ENCODE data around the gene C1orf52. TPM values are rescaled to one million over a fixed set of nuclear protein-coding genes. Genes with fewer than 3 reads are reported as not detected.

Gene C1orf52
- total and polyA plus RNA-seq, 9 of the 15 experiments (the other 6 are each of a cell fraction or from before 2014, with no cell fraction given): 17.0 to 38.5 (median 33.0) TPM

- peak; percentile 20 to 82 (median 53) for DNase-seq (ENCODE audit: extremely low read depth in 1 of 4, low spot score in 3 of 4)
- H4K20me1 ChIP-seq (replicated peaks; ENCODE audit: control insufficient read depth, insufficient read depth, low read length): no peaks in the 10 kb centered on the region
- ChIA-PET POLR2A (no interaction called here), CTCF (ENCODE audit: low intra/inter-chr PET ratio) (no interaction called here)
- intact Hi-C loops (cut with micrococcal nuclease) (no loop called here), in situ Hi-C loops (cut with MboI) (no loop called here)
- peak; percentile 65 for ATAC-seq
- H3K4me1 ChIP-seq (replicated peaks in 1 of 2; ENCODE audit: control insufficient read depth in 2 of 2, insufficient read depth in 2 of 2, low read length in 2 of 2): peaks cover 16 to 20% of the 10 kb centered on the region in 2 experiments; a peak in 4 of 5 replicates
- H3K9ac ChIP-seq (ENCODE audit: insufficient read depth in 1 of 2, low read depth in 2 of 2, low read length in 2 of 2): peak overlapping the region; percentile 16 to 48; a peak in 3 of 4 replicates
- H3K9me3 ChIP-seq (replicated peaks; ENCODE audit: control insufficient read depth, insufficient read depth, low read depth, low read length): no peaks in the 10 kb centered on the region
- peak overlapping the region; percentile 71 for H3K4me2 ChIP-seq (ENCODE audit: insufficient read depth, low read length)
- peaks cover 14% of the 10 kb centered on the region for H3K36me3 ChIP-seq (ENCODE audit: control insufficient read depth, insufficient read depth, low read length)
- WGBS (ENCODE audit: insufficient coverage, low coverage, missing lambda C conversion rate): 0% methylated on average over 2 of the region's 2 CpGs
- peaks cover 0 to 3% of the 10 kb centered on the region in 2 experiments; a peak in 2 of 5 replicates for H3K27me3 ChIP-seq (ENCODE audit: control insufficient read depth in 2 of 2, insufficient read depth in 2 of 2, low read length in 2 of 2)
- H3K9me1 ChIP-seq (ENCODE audit: control insufficient read depth, insufficient read depth, low read length): no peaks in the 10 kb centered on the region
- BruUV-seq (replicated peaks): no TSS peak
- peaks cover 24% of the 10 kb centered on the region for H3K79me2 ChIP-seq (ENCODE audit: control insufficient read depth, insufficient read depth, low read length)
- peak; percentile 91 for FAIRE-seq
- H3K27ac ChIP-seq (ENCODE audit: extremely low read depth, low read depth, low read length): peak overlapping the region; percentile 76
- H2AFZ ChIP-seq (ENCODE audit: low read depth, low read length): peak overlapping the region; percentile 76
- H3K4me3 ChIP-seq: 0 out of 2 replicates have a peak overlapping the region, but pooled peaks have one; percentile 2
- TF ChIP-seq MTA1 (IDR thresholded peaks at IDR 0.05; ENCODE audit: borderline replicate concordance) (peak; percentile 76; the same call in 1 of the 2 replicates), TRIM24 (IDR thresholded peaks at IDR 0.05) (peak; percentile 39 to 72; a peak in 2 of 4 replicates), NR4A1 (CRISPR knock-in tag; IDR thresholded peaks at IDR 0.05) (no peak), NR4A1 (tag; IDR thresholded peaks at IDR 0.05) (no peak), TCF7 (IDR thresholded peaks at IDR 0.05; ENCODE audit: borderline replicate concordance) (no peak), KLF16 (IDR thresholded peaks at IDR 0.05) (peak; percentile 54), PCBP2 (IDR thresholded peaks at IDR 0.05; ENCODE audit: low read depth, low read length, poor library complexity, severe bottlenecking) (no peak), ZNF133 (CRISPR knock-in tag; IDR thresholded peaks at IDR 0.05) (no peak), NCOR1 (IDR thresholded peaks at IDR 0.05) (peak; percentile 64), ELF1 (tag; IDR thresholded peaks at IDR 0.05) (peak; percentile 44; the same call in 1 of the 2 replicates), POLR2B (IDR thresholded peaks at IDR 0.05; ENCODE audit: low read depth, partially characterized antibody) (peak; percentile 39), ZNF449 (CRISPR knock-in tag; IDR thresholded peaks at IDR 0.05) (no peak), NBN (IDR thresholded peaks at IDR 0.05; ENCODE audit: low read depth) (peak; percentile 65), NCOA6 (IDR thresholded peaks at IDR 0.05) (no peak), ZBTB5 (IDR thresholded peaks at IDR 0.05) (peak; percentile 97), STAT5A (IDR thresholded peaks at IDR 0.05; ENCODE audit: borderline replicate concordance, low read length) (peak; percentile 47; the same call in 1 of the 2 replicates), CEBPB (tag; IDR thresholded peaks at IDR 0.05) (peak; percentile 55; the same call in 1 of the 2 replicates), NEUROD1 (IDR thresholded peaks at IDR 0.05; ENCODE audit: borderline replicate concordance, low read depth, low read length, partially characterized antibody) (no peak), CBX5 (IDR thresholded peaks at IDR 0.05; ENCODE audit: borderline replicate concordance, low read depth) (no peak)
Measured at GRCh38 chr1:85278853-85279314, 19.4 kb upstream of the C1orf52 start.
